ENCODE results near the gene FRMPD4.
A peak's percentile ranks its signal among the peaks of the same experiment; 100 is the strongest.

FRMPD4 gene

DNA sequence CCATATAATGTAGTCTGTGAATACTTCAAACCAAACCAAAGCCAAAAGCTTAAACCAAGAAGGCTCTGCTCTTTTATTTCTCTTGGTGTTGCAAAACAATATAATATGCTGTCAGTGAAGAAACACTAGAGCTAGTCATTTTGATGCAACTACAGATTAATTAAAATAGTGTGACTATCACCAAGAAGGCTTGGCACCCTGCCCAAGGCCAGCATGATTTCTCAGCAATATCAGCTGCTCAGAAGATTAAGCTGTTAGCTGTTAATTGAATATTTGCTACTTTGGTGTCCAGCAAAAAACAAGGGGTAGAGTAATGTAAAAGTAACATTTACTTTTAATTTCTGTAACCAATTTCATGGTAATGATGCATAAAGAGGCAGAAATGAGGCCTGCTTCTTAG is 548.1 kb downstream of the FRMPD4 start:
- no peak for DNase-seq

DNA sequence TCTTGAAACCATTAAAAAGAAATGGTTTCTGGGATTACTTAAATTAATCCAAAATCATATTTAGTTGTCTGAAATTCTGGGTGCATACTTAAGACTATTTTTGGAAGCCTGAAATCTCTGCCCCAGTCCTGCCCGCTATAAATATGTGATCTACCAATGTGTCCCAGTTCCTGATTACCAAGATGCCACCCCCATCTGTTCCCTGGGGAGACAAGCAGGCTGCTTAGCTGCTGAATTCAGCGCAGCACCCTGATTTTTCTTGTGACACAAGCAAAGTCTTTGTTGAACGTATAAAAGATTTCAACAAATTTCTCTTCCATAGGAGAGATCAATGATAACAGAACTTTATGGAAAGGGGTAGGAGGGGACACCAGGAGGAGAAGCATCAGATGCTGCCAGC is 552.4 kb downstream of the FRMPD4 start:
- DNase-seq = no peak

DNA sequence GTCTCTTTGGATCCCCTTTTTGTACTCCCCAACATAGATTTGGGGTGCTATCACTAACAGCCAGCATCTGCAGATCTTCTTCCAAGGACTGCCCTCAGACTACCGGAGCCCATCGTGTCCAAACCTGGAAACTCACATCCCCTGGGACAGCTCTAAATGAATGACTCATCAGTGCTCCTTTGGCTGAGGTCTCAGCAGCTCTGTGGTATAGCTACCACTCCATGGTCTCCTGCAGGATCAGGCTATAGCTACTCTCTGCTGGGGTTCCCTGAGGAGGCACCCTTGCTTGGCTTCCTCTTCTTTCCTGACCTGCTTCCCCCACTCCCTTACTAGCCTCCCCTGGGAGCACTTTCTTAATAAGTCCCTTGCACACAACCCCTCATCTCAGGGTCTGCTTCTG is 555.5 kb downstream of the FRMPD4 start:
- no peak for DNase-seq

GRCh38 chrX:12700745-12701144 is 562.5 kb downstream of the FRMPD4 start:
- DNase-seq = no peak

GRCh38 chrX:12701628-12702027 is 563.4 kb downstream of the FRMPD4 start:
- DNase-seq = peak; percentile 71

GRCh38 chrX:12702509-12703091 is 564.3 kb downstream of the FRMPD4 start:
- peak; percentile 14 for DNase-seq

DNA sequence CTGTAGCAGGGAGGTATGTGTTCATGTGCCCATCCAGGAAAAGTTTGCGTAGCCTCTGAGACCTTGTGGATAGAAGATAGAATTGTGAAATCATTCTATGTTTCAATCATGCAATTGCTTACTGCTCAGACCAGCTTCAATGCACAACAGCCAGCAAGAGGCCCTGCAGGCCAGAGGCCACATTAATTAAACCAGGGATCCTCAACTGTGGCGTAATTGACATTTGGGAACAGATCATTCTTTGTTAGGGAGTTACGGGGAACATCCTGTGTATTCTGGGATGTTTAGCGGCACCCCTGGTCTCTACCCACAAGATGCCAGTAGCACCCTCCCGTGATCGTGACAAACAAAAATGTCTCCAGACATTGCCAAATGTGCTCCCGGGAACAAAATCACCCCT is 566.4 kb downstream of the FRMPD4 start:
- DNase-seq = no peak

DNA sequence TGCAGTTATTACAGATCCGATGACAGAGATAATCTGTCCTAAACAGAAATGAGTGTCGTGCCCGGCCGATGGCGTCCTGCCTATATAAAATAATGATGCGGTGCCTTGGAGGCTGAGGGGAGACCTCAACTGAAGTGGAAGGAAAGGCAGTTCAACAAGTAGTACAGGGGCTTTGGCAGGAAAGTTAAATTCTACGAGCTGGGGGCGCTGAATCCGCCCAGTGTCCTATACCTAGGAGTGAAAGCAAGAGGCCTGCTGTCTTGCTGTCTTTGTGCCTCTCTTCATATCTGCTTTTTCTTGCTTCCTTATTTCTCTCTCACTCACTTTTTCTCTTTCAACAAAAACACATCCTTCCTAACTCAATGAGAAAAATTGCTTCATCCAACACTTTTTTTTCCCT is 570.8 kb downstream of the FRMPD4 start:
- DNase-seq = no peak

DNA sequence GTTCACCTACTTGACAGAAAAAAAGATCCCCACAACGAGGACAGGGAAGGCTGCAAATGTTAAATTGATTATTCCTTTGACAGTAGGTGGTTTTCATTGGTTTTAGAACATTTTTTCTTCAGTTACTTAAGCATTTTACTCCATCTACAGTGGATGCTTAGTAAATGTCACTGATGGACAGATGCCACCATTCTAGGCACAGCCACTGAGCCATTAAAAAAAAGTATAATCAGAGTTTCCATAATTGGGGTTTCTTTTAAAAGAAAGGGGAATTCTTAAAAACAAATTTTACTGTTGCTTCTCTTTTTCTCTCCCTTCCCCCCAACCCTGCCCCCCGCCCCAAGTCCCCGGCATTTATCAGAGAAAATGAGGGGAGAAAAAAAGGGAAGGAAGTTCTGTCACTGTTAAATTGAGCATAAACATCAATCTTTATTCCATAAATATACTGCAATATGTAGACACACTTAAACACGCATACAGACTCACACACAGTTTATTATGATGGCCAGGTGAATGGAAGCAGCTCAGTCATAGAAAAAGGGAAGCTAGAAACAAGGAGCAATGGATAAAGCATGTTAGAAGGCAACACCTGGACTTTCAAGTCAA is 573.3 kb downstream of the FRMPD4 start:
- DNase-seq = no peak

- DNase-seq = no peak
Observed at GRCh38 chrX:12716574-12716973, 578.3 kb downstream of the FRMPD4 start.

DNA sequence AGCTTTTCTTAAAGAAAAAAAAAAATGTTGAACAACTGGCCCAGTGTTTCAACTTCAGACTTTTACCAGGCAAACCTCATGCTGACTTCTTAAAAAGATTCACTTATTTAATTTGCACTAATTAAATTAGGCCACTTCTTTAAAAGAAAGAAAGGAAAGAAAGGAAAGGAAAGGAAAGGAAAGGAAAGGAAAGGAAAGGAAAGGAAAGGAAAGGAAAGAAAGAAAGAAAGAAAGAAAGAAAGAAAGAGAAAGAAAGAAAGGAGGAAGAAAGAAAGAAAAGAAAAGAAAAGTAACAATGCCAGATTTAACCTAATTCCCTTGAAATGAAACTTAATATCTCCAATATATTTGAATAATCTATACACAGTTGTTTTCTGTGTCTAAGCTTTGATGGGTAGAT is 581.6 kb downstream of the FRMPD4 start:
- DNase-seq = no peak

GRCh38 chrX:12721042-12721441 is 582.8 kb downstream of the FRMPD4 start:
- DNase-seq = peak; percentile 1

- no peak for DNase-seq
Observed at GRCh38 chrX:12722314-12722713, 584.0 kb downstream of the FRMPD4 start.

DNA sequence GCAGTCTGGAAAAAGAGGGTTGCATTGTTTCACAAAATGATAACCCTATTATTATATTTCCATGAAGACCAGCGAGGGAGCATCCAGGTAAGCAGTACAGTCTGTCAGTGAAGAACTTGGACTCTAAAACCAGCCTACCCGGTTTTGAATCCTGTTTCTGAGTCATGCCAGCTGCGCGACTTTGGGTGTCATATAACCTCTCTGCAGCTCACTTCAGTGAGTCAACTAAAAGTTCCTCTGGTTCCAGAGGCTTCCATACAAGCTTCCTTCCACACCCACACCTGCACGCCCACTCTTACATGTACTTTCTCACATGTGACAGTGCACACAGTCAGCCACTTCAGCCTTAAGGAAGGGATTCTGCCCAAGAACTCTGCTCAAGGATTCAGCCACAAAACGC is 603.1 kb downstream of the FRMPD4 start:
- DNase-seq = no peak

DNA sequence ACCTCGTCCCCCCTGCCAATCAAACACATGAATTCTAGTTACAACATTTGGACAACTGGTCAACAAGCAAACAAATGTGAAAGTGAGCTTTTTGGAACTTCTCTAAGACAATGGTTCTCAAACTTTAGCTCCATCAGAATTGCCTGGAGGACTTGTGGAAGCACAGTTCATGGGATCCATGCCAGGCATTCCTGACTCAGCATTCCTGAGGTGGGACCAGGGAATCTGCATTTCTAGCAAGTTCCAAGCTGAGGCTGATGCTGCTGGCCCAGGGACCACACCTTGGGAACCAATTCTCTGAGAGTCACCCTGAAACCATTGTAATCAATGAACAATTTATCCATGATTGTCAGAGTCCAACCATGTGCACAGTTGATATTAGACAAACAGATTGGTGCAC is 609.2 kb downstream of the FRMPD4 start:
- DNase-seq = no peak

DNA sequence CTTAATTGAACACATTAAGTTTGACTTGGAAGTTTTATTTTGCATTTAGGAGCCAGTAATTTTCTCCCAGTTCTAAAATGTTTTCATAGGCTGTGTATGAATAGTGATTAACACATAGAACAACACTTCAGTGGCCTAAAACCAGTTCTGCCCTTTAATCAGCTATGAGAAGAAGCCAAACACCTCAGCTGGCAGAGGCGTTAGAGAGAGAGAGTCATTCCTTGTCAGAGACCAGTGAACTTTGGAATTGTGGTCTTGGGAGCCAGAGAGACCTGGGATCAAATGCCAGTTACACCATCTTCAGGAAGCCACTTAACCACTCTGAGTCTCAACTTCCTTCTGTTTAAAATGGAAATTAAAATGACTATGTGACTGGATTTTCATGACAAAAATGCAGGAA is 613.6 kb downstream of the FRMPD4 start:
- DNase-seq = no peak

DNA sequence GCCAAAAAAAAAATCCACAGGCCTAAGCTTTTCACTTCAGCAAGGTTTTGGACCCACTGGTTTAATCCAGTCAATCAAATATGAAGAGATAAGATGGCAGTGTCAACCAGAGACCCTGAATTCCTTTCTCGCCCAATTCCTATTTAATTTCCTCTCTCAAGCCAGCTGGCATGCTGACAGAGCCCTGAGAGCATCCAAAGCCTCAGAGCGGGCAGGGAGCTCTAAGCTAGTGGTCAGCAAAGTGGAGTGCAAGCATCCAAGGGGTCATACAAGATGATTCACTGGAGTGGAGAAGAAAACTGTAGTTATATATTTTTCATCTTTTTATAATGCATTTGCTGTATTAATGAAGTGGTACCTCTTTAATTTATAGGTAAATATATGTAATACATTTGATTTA is 615.1 kb downstream of the FRMPD4 start:
- no peak for DNase-seq

- DNase-seq = no peak
Observed at GRCh38 chrX:12758291-12758690, 620.0 kb downstream of the FRMPD4 start.

GRCh38 chrX:12767856-12768255 is 629.6 kb downstream of the FRMPD4 start:
- DNase-seq = no peak

DNA sequence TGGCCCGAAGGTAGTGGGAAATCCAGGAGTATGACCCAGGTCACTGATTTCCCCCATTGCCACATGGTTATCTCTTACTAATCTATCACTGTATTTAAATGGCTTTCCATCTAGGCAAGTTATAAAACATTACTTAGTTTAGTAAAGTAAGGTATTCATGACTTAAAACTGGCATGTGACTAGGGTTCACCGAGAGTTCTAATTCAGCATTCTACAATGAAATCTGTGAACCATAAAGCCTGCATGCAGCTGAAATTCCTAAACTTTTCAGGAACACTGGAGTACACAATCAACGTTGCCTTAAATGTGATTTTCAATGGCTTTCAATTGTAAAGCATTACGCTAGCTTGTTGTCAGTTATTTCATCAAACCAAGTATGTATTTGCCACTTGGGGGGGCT is 630.2 kb downstream of the FRMPD4 start:
- DNase-seq = no peak

DNA sequence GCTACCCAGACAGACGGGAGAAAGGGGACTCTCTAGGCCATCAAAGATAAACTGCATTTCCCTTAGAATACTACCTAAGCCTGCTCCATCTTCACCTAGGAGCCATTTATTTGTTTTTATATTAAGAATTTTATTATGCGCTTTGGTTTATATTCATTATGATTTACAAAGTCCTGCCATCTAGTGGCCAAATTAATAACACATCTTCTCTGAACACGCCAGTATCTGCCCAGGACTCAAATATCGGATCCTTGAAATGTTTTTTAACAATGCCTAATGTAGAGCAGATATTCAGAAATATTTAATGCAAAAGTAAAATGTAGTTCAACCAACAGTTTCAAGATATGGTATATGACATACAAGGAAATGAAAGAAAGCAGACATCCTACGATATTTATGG is 632.2 kb downstream of the FRMPD4 start:
- peak; percentile 69 for DNase-seq

- peak; percentile 84 for DNase-seq
Observed at GRCh38 chrX:12771445-12772069, 633.3 kb downstream of the FRMPD4 start.
